Measurements from ENCODE around the gene C15orf62. TPM values are rescaled to one million over a fixed set of nuclear protein-coding genes. Genes with fewer than 3 reads are reported as not detected.

C15orf62 gene
- total and polyA plus RNA-seq, 2 experiments from 2014 or later, result 1.6 to 2.8 TPM

GRCh38 chr15:40731034-40731433 is 38.7 kb upstream of the C15orf62 start:
- no peak for TF ChIP-seq CTCF (IDR thresholded peaks at IDR 0.05; ENCODE audit: low read depth, low read length)
- no peak overlapping the region for H3K27ac ChIP-seq
- H3K27me3 ChIP-seq, result no peaks in the 10 kb centered on the region
- H3K4me1 ChIP-seq (ENCODE audit: low read depth), result no peaks in the 10 kb centered on the region
- no peaks in the 10 kb centered on the region for H3K9me3 ChIP-seq (ENCODE audit: low read depth)
- peaks cover 16% of the 10 kb centered on the region for H3K36me3 ChIP-seq
- no peak overlapping the region for H3K4me3 ChIP-seq
- peak in 1 of 2 donors; percentile 13 for DNase-seq (ENCODE audit: low read depth in 1 of 2, low spot score in 1 of 2)

- H3K27ac ChIP-seq, result no peak overlapping the region
- no peaks in the 10 kb centered on the region for H3K4me1 ChIP-seq (ENCODE audit: low read depth)
- H3K36me3 ChIP-seq, result peaks cover 33% of the 10 kb centered on the region
- no peak overlapping the region for H3K4me3 ChIP-seq
- no peaks in the 10 kb centered on the region for H3K27me3 ChIP-seq
- H3K9me3 ChIP-seq (ENCODE audit: low read depth), result no peaks in the 10 kb centered on the region
- no peak for DNase-seq (ENCODE audit: low read depth in 1 of 2, low spot score in 1 of 2)
- TF ChIP-seq CTCF (IDR thresholded peaks at IDR 0.05; ENCODE audit: low read depth, low read length), result no peak
Observed at GRCh38 chr15:40736575-40736974, 33.2 kb upstream of the C15orf62 start.

- Histone ChIP-seq H3K9me3 (ENCODE audit: low read depth) (no peaks in the 10 kb centered on the region), H3K27ac (no peak overlapping the region), H3K36me3 (peaks cover 33% of the 10 kb centered on the region), H3K4me1 (ENCODE audit: low read depth) (no peaks in the 10 kb centered on the region), H3K4me3 (no peak overlapping the region), H3K27me3 (no peaks in the 10 kb centered on the region)
- no peak for DNase-seq (ENCODE audit: low read depth in 1 of 2, low spot score in 1 of 2)
- TF ChIP-seq CTCF (IDR thresholded peaks at IDR 0.05; ENCODE audit: low read depth, low read length), result no peak
Observed at GRCh38 chr15:40737048-40737447, 32.7 kb upstream of the C15orf62 start.

- Histone ChIP-seq H3K9me3 (ENCODE audit: low read depth) (no peaks in the 10 kb centered on the region), H3K36me3 (peaks cover 29% of the 10 kb centered on the region), H3K27ac (no peak overlapping the region), H3K27me3 (no peaks in the 10 kb centered on the region), H3K4me1 (ENCODE audit: low read depth) (no peaks in the 10 kb centered on the region), H3K4me3 (no peak overlapping the region)
- no peak for TF ChIP-seq CTCF (IDR thresholded peaks at IDR 0.05; ENCODE audit: low read depth, low read length)
- no peak for DNase-seq (ENCODE audit: low read depth in 1 of 2, low spot score in 1 of 2)
Observed at GRCh38 chr15:40739047-40739446, 30.7 kb upstream of the C15orf62 start.

- no peak overlapping the region for H3K4me3 ChIP-seq
- H3K27ac ChIP-seq, result no peak overlapping the region
- no peak for DNase-seq (ENCODE audit: low read depth in 1 of 2, low spot score in 1 of 2)
- H3K4me1 ChIP-seq (ENCODE audit: low read depth), result no peaks in the 10 kb centered on the region
- no peaks in the 10 kb centered on the region for H3K27me3 ChIP-seq
- H3K36me3 ChIP-seq, result peaks cover 23% of the 10 kb centered on the region
- TF ChIP-seq CTCF (IDR thresholded peaks at IDR 0.05; ENCODE audit: low read depth, low read length), result no peak
- no peaks in the 10 kb centered on the region for H3K9me3 ChIP-seq (ENCODE audit: low read depth)
Observed at GRCh38 chr15:40739854-40740253, 29.9 kb upstream of the C15orf62 start.

GRCh38 chr15:40743485-40743901 is 26.3 kb upstream of the C15orf62 start:
- DNase-seq (ENCODE audit: low read depth in 1 of 2, low spot score in 1 of 2), result no peak
- H3K27me3 ChIP-seq, result no peaks in the 10 kb centered on the region
- no peak for TF ChIP-seq CTCF (IDR thresholded peaks at IDR 0.05; ENCODE audit: low read depth, low read length)
- H3K27ac ChIP-seq, result no peak overlapping the region
- H3K4me3 ChIP-seq, result no peak overlapping the region
- no peaks in the 10 kb centered on the region for H3K4me1 ChIP-seq (ENCODE audit: low read depth)
- no peaks in the 10 kb centered on the region for H3K9me3 ChIP-seq (ENCODE audit: low read depth)
- peaks cover 6% of the 10 kb centered on the region for H3K36me3 ChIP-seq
